Mucosa of descending colon (tissue), 3 donors: ENCODE data around the gene FZR1. TPM values are rescaled to one million over a fixed set of nuclear protein-coding genes. Genes with fewer than 3 reads are reported as not detected.

ENCODE experiments used
- ATAC-seq: fragments of 200-7000 bp; cut with Tn5 transposase; one replicate; pipeline ENCODE4 v1.9.1; 2020; ENCODE audit warnings: mild to moderate bottlenecking, moderate library complexity
- DNase-seq, 3 donors: peaks; one replicate each; pipeline ENCODE4 v3.0.0-alpha.2; 2020
- H3K36me3 ChIP-seq: fragments of 200-600 bp; one replicate; pipeline ENCODE4 v1.8.0; 2021; ENCODE audit warnings: low read depth, mild to moderate bottlenecking
- H3K4me1 ChIP-seq: fragments of 200-600 bp; one replicate; pipeline ENCODE4 v1.8.0; 2021; ENCODE audit warnings: low read depth, mild to moderate bottlenecking
- H3K4me3 ChIP-seq: fragments of 200-600 bp; one replicate; pipeline ENCODE4 v1.8.0; 2021; ENCODE audit warnings: mild to moderate bottlenecking
- H3K9me3 ChIP-seq: fragments of 200-600 bp; one replicate; pipeline ENCODE4 v1.8.0; 2021; ENCODE audit warnings: mild to moderate bottlenecking
- CTCF ChIP-seq: fragments of 200-600 bp; IDR thresholded peaks from one replicate; pipeline ENCODE4 v1.8.0; 2022; ENCODE audit warnings: antibody characterized with exemption, mild to moderate bottlenecking
- intact Hi-C, 2 donors: fragments of 100-400 bp; cut with DNase I in 1 of 2; cut with micrococcal nuclease in 1 of 2; formaldehyde crosslinking; loops; one replicate each; pipeline versions ENCODE4 v1.11.0 to v1.11.1; 2022; cut with DNase I, micrococcal nuclease
- total RNA-seq, 3 donors: library from RNA; stranded (reverse); fragmentation: NEBNext Ultra II Directional in 2 of 3; extraction: Animal tissue kit (Norgen Biotek cat#: 25700) in 2 of 3; gene quantifications; one replicate each; pipeline versions ENCODE4 v1.2.1 to v1.2.4, GENCODE V29; 2021 to 2023
- donor health status: DM: no; HTN: no; CAD: no; lungs with moderate emphysema.
- donor health status: DM: no; HTN: no; CAD: no.
- donor health status: DM: no; HTN: yes; CAD: no.

Gene FZR1
- total RNA-seq, 3 donors from 2014 or later: 35.9 to 59.6 (median 46.4) TPM

GRCh38 chr19:3518255-3518654 lies 12.1 kb downstream of the FZR1 start:
- H3K9me3 ChIP-seq: no peaks in the 10 kb centered on the region
- DNase-seq: no peak
- TF ChIP-seq CTCF: no peak
- no peaks in the 10 kb centered on the region for H3K36me3 ChIP-seq
- no peaks in the 10 kb centered on the region for H3K4me1 ChIP-seq
- intact Hi-C loops: no loop called here
- ATAC-seq: no peak
- H3K4me3 ChIP-seq: no peak overlapping the region

GRCh38 chr19:3518659-3519058 lies 12.5 kb downstream of the FZR1 start:
- H3K36me3 ChIP-seq: no peaks in the 10 kb centered on the region
- H3K9me3 ChIP-seq: no peaks in the 10 kb centered on the region
- intact Hi-C loops: no loop called here
- H3K4me1 ChIP-seq: no peaks in the 10 kb centered on the region
- ATAC-seq: no peak
- DNase-seq: no peak
- TF ChIP-seq CTCF: no peak
- H3K4me3 ChIP-seq: no peak overlapping the region

GRCh38 chr19:3519126-3519525 lies 13.0 kb downstream of the FZR1 start:
- no peak for TF ChIP-seq CTCF
- Histone ChIP-seq H3K36me3 (no peaks in the 10 kb centered on the region), H3K4me3 (no peak overlapping the region), H3K9me3 (no peaks in the 10 kb centered on the region), H3K4me1 (no peaks in the 10 kb centered on the region)
- DNase-seq: no peak
- ATAC-seq: no peak
- intact Hi-C loops: no loop called here

GRCh38 chr19:3520166-3521103 lies 14.3 kb downstream of the FZR1 start:
- TF ChIP-seq CTCF: no peak
- no peaks in the 10 kb centered on the region for H3K4me1 ChIP-seq
- intact Hi-C loops: no loop called here
- H3K9me3 ChIP-seq: no peaks in the 10 kb centered on the region
- no peaks in the 10 kb centered on the region for H3K36me3 ChIP-seq
- DNase-seq (no peak), ATAC-seq (peak; percentile 45)
- no peak overlapping the region for H3K4me3 ChIP-seq

- ATAC-seq: no peak
- TF ChIP-seq CTCF: no peak
- Histone ChIP-seq H3K36me3 (no peaks in the 10 kb centered on the region), H3K4me3 (no peak overlapping the region), H3K9me3 (no peaks in the 10 kb centered on the region), H3K4me1 (no peaks in the 10 kb centered on the region)
- intact Hi-C loops: no loop called here
- no peak for DNase-seq
These were observed 15.0 kb downstream of the FZR1 start for GRCh38 chr19:3521104-3521445.
